K562 (cell line): Measurements from ENCODE around the gene WDPCP.

Source experiments
- E2F3 ChIP-seq: fragments of 250-450 bp; sonication (Bioruptor Pico); IDR thresholded peaks from 2 replicates; pipeline ENCODE4 v1.4.0; 2020; ENCODE audit warnings: mild to moderate bottlenecking
- NCOA2 ChIP-seq, 2 experiments: fragments of 450-650 bp; IDR thresholded peaks; 2 replicates each; pipeline ENCODE4 v1.6.1; 2018; ENCODE audit warnings: mild to moderate bottlenecking in 2 of 2, moderate library complexity in 1 of 2; ENCODE audit not compliant: partially characterized antibody in 2 of 2
- ZBTB7A ChIP-seq: IDR thresholded peaks from 2 replicates; pipeline ENCODE4 v1.6.1; 2011; ENCODE audit warnings: low read depth, mild to moderate bottlenecking, low read length, moderate library complexity, borderline replicate concordance; ENCODE audit not compliant: control insufficient read depth
- ZNF263 ChIP-seq: sonication (generic); formaldehyde crosslinking; IDR thresholded peaks from 2 replicates; pipeline ENCODE4 v1.8.0; 2022; ENCODE audit warnings: mild to moderate bottlenecking, missing genetic modification reagents, borderline replicate concordance
- ZNF644 ChIP-seq: fragments of 200-800 bp; sonication (Bioruptor generic); IDR thresholded peaks from 2 replicates; pipeline ENCODE4 v1.6.1; 2016; ENCODE audit warnings: low read depth, missing genetic modification characterization, missing compliant biosample characterization
- TF ChIP-seq, protein P1 (sequence below), 3 experiments: IDR thresholded peaks in 2 of 3; conservative IDR thresholded peaks in 1 of 3; 2 replicates each; pipeline ENCODE4 v1.5.1; 2011 to 2012; ENCODE audit warnings: low read length in 3 of 3, mild to moderate bottlenecking in 3 of 3, control low read depth in 2 of 3, improper control_type of control experiment in 1 of 3, inconsistent platforms in 1 of 3, low read depth in 1 of 3, mixed read lengths in 1 of 3, moderate library complexity in 1 of 3; ENCODE audit not compliant: insufficient read depth in 2 of 3
- TF ChIP-seq, protein P2 (sequence below): fragments of 450-650 bp; formaldehyde crosslinking; IDR thresholded peaks from 2 replicates; pipeline ENCODE4 v1.4.0; 2022; ENCODE audit warnings: mild to moderate bottlenecking, moderate library complexity
- TF ChIP-seq, protein P3 (sequence below): fragments of 450-650 bp; formaldehyde crosslinking; IDR thresholded peaks from 2 replicates; pipeline ENCODE4 v1.4.0; 2020; ENCODE audit warnings: mild to moderate bottlenecking, mixed read lengths

DNA sequence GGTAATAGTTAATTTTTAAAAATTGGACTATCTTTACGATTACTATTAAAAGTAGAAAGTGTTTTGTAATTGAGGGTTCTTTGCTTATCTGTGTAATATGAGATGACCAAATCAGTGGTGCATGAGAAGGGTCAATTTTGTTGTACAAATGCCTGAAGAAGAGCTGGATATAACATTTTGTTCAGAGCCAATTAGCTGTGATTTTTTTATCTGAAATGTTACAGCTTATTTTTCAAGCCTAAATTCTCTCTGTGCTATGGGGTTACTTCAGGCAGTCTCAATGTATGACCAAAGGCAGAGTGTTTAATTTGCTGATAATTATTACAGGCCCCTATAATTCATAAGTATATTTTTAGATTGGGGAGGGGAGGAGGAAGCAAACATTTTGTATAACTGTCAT, 495.9 kb downstream of the WDPCP start:
- TF ChIP-seq, protein P1, sequence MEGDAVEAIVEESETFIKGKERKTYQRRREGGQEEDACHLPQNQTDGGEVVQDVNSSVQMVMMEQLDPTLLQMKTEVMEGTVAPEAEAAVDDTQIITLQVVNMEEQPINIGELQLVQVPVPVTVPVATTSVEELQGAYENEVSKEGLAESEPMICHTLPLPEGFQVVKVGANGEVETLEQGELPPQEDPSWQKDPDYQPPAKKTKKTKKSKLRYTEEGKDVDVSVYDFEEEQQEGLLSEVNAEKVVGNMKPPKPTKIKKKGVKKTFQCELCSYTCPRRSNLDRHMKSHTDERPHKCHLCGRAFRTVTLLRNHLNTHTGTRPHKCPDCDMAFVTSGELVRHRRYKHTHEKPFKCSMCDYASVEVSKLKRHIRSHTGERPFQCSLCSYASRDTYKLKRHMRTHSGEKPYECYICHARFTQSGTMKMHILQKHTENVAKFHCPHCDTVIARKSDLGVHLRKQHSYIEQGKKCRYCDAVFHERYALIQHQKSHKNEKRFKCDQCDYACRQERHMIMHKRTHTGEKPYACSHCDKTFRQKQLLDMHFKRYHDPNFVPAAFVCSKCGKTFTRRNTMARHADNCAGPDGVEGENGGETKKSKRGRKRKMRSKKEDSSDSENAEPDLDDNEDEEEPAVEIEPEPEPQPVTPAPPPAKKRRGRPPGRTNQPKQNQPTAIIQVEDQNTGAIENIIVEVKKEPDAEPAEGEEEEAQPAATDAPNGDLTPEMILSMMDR (IDR thresholded peaks at IDR 0.05 in 2 of 3, conservative IDR thresholded peaks at IDR 0.05 in 1 of 3; ENCODE audit: insufficient read depth in 2 of 3, low read depth in 1 of 3, low read length in 3 of 3): no peak
- TF ChIP-seq NCOA2 (IDR thresholded peaks at IDR 0.05; ENCODE audit: partially characterized antibody in 2 of 2) (no peak), ZNF644 (no peak), ZBTB7A (no peak), ZNF263 (CRISPR knock-in tag) (no peak), E2F3 (CRISPR knock-in tag) (no peak)
- TF ChIP-seq, protein P2, sequence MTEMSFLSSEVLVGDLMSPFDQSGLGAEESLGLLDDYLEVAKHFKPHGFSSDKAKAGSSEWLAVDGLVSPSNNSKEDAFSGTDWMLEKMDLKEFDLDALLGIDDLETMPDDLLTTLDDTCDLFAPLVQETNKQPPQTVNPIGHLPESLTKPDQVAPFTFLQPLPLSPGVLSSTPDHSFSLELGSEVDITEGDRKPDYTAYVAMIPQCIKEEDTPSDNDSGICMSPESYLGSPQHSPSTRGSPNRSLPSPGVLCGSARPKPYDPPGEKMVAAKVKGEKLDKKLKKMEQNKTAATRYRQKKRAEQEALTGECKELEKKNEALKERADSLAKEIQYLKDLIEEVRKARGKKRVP: no peak
- TF ChIP-seq, protein P3, sequence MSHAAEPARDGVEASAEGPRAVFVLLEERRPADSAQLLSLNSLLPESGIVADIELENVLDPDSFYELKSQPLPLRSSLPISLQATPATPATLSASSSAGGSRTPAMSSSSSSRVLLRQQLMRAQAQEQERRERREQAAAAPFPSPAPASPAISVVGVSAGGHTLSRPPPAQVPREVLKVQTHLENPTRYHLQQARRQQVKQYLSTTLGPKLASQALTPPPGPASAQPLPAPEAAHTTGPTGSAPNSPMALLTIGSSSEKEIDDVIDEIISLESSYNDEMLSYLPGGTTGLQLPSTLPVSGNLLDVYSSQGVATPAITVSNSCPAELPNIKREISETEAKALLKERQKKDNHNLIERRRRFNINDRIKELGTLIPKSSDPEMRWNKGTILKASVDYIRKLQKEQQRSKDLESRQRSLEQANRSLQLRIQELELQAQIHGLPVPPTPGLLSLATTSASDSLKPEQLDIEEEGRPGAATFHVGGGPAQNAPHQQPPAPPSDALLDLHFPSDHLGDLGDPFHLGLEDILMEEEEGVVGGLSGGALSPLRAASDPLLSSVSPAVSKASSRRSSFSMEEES (CRISPR knock-in tag): no peak
